WTC11 (cell line): ENCODE results near the gene ZNF530. TPM values are rescaled to one million over a fixed set of nuclear protein-coding genes. Genes with fewer than 3 reads are reported as not detected.

Experiments used
- ATAC-seq: fragments of 200-7000 bp; cut with Tn5 transposase; 2 replicates; pipeline ENCODE4 v1.10.0; 2021; ENCODE audit warnings: mild to moderate bottlenecking, moderate library complexity
- CTCF ChIA-PET: fragments of 300-600 bp; sonication (Branson Sonifier 250); formaldehyde crosslinking; loops from one replicate; lab custom pipeline; 2021; ENCODE audit warnings: antibody characterized with exemption; lab: Charles Lee
- POLR2A ChIA-PET: fragments of 350-600 bp; sonication (Branson Sonifier 250); formaldehyde crosslinking; loops from one replicate; lab custom pipeline; 2021; ENCODE audit warnings: antibody characterized with exemption; lab: Charles Lee
- DNase-seq: peaks from one replicate; pipeline ENCODE4 v3.0.0; 2021; ENCODE audit warnings: low spot score
- H3K27ac Mint-ChIP-seq: 2 replicates; pipeline ENCODE4 v1.8.0; 2021; ENCODE audit warnings: mixed read lengths
- H3K27me3 Mint-ChIP-seq: 2 replicates; pipeline ENCODE4 v1.8.0; 2021; ENCODE audit warnings: low read depth, mild to moderate bottlenecking, moderate library complexity, mixed read lengths
- H3K36me3 Mint-ChIP-seq: 2 replicates; pipeline ENCODE4 v1.8.0; 2021; ENCODE audit warnings: mixed read lengths
- H3K4me1 Mint-ChIP-seq: 2 replicates; pipeline ENCODE4 v1.8.0; 2022; ENCODE audit warnings: mixed read lengths
- H3K4me3 Mint-ChIP-seq: 2 replicates; pipeline ENCODE4 v1.8.0; 2021; ENCODE audit warnings: mild to moderate bottlenecking, moderate library complexity, mixed read lengths
- H3K9me3 Mint-ChIP-seq: 2 replicates; pipeline ENCODE4 v1.8.0; 2021; ENCODE audit warnings: mixed read lengths
- CREB1 ChIP-seq: sonication (generic); formaldehyde crosslinking; IDR thresholded peaks from 2 replicates; pipeline ENCODE4 v1.8.0; 2023; ENCODE audit warnings: mild to moderate bottlenecking, missing genetic modification reagents
- ELF4 ChIP-seq: sonication (generic); formaldehyde crosslinking; IDR thresholded peaks from 2 replicates; pipeline ENCODE4 v1.8.1; 2022; ENCODE audit warnings: low read depth, mild to moderate bottlenecking, moderate library complexity, missing genetic modification reagents
- ETV6 ChIP-seq: sonication (generic); formaldehyde crosslinking; IDR thresholded peaks from 2 replicates; pipeline ENCODE4 v1.8.1; 2022; ENCODE audit warnings: mild to moderate bottlenecking, missing genetic modification reagents
- GABPB1 ChIP-seq: sonication (generic); formaldehyde crosslinking; IDR thresholded peaks from 2 replicates; pipeline ENCODE4 v1.8.1; 2023; ENCODE audit warnings: mild to moderate bottlenecking, missing genetic modification reagents
- GRHL2 ChIP-seq: fragments of 250-450 bp; sonication (Bioruptor Pico); IDR thresholded peaks from 2 replicates; pipeline ENCODE4 v1.8.0; 2022; ENCODE audit warnings: mild to moderate bottlenecking, moderate library complexity; ENCODE audit not compliant: insufficient replicate concordance, severe bottlenecking
- MLX ChIP-seq: sonication (generic); formaldehyde crosslinking; IDR thresholded peaks from 2 replicates; pipeline ENCODE4 v1.8.1; 2023; ENCODE audit warnings: mild to moderate bottlenecking, missing genetic modification reagents, moderate library complexity
- NFATC4 ChIP-seq: fragments of 250-450 bp; sonication (Bioruptor Pico); IDR thresholded peaks from 2 replicates; pipeline ENCODE4 v1.9.0; 2021; ENCODE audit warnings: mild to moderate bottlenecking
- NR3C1 ChIP-seq: sonication (generic); formaldehyde crosslinking; conservative IDR thresholded peaks from 2 replicates; pipeline ENCODE4 v1.8.1; 2023; ENCODE audit warnings: low read depth, mild to moderate bottlenecking, missing genetic modification reagents
- PREB ChIP-seq: sonication (generic); formaldehyde crosslinking; IDR thresholded peaks from 2 replicates; pipeline ENCODE4 v1.8.1; 2022; ENCODE audit warnings: mild to moderate bottlenecking, missing genetic modification reagents, moderate library complexity, borderline replicate concordance
- SOX15 ChIP-seq: fragments of 250-450 bp; sonication (Bioruptor Pico); IDR thresholded peaks from 2 replicates; pipeline ENCODE4 v1.9.0; 2021; ENCODE audit warnings: mild to moderate bottlenecking
- SP1 ChIP-seq: sonication (generic); formaldehyde crosslinking; conservative IDR thresholded peaks from 2 replicates; pipeline ENCODE4 v1.8.1; 2022; ENCODE audit warnings: missing genetic modification reagents
- STAT6 ChIP-seq: sonication (generic); formaldehyde crosslinking; conservative IDR thresholded peaks from 2 replicates; pipeline ENCODE4 v1.8.1; 2023; ENCODE audit warnings: mild to moderate bottlenecking, low read depth, missing genetic modification reagents, moderate library complexity
- TEAD1 ChIP-seq: sonication (generic); formaldehyde crosslinking; IDR thresholded peaks from 2 replicates; pipeline ENCODE4 v1.8.0; 2022; ENCODE audit warnings: mild to moderate bottlenecking, missing genetic modification reagents
- USF1 ChIP-seq: sonication (generic); formaldehyde crosslinking; IDR thresholded peaks from 2 replicates; pipeline ENCODE4 v1.8.0; 2022; ENCODE audit warnings: mild to moderate bottlenecking, missing genetic modification reagents
- ZNF138 ChIP-seq: sonication (generic); formaldehyde crosslinking; conservative IDR thresholded peaks from 2 replicates; pipeline ENCODE4 v1.8.1; 2022; ENCODE audit warnings: mild to moderate bottlenecking, moderate library complexity, missing genetic modification reagents
- ZNF219 ChIP-seq: sonication (generic); formaldehyde crosslinking; IDR thresholded peaks from 2 replicates; pipeline ENCODE4 v1.8.0; 2023; ENCODE audit warnings: missing genetic modification reagents, mild to moderate bottlenecking, borderline replicate concordance
- ZNF263 ChIP-seq: sonication (generic); formaldehyde crosslinking; IDR thresholded peaks from 2 replicates; pipeline ENCODE4 v1.8.1; 2022; ENCODE audit warnings: low read depth, mild to moderate bottlenecking, moderate library complexity, missing genetic modification reagents
- ZNF423 ChIP-seq: fragments of 250-450 bp; sonication (Bioruptor Pico); IDR thresholded peaks from 2 replicates; pipeline ENCODE4 v2.1.2; 2022; ENCODE audit warnings: mild to moderate bottlenecking, moderate library complexity
- ZNF512 ChIP-seq: sonication (generic); formaldehyde crosslinking; IDR thresholded peaks from 2 replicates; pipeline ENCODE4 v1.8.1; 2022; ENCODE audit warnings: missing genetic modification reagents, borderline replicate concordance
- total RNA-seq: library from RNA; stranded (reverse); gene quantifications from 3 replicates; pipeline ENCODE4 v1.2.3, GENCODE V29; 2021

The ZNF530 gene
- total RNA-seq, 1 experiment from 2014 or later: 11.2 TPM

GRCh38 chr19:57641715-57642234 lies 42.1 kb downstream of the ZNF530 start (continued):
- TF ChIP-seq STAT6 (no peak), ELF4 (CRISPR knock-in tag) (no peak), NR3C1 (CRISPR knock-in tag) (no peak), CREB1 (CRISPR knock-in tag) (no peak), TEAD1 (no peak), NFATC4 (no peak), ZNF138 (no peak), GABPB1 (CRISPR knock-in tag) (no peak), ZNF219 (CRISPR knock-in tag) (no peak), ETV6 (no peak), GRHL2 (CRISPR knock-in tag) (no peak), PREB (no peak), SOX15 (CRISPR knock-in tag) (no peak)

GRCh38 chr19:57642396-57643046 lies 42.8 kb downstream of the ZNF530 start:
- no peak for ATAC-seq
- Mint-ChIP-seq H3K27ac (no peak overlapping the region), H3K4me3 (no peak overlapping the region), H3K4me1 (no peaks in the 10 kb centered on the region), H3K27me3 (peaks cover 1% of the 10 kb centered on the region), H3K9me3 (peaks cover 20% of the 10 kb centered on the region), H3K36me3 (peaks cover 52% of the 10 kb centered on the region)
- CTCF ChIA-PET: no interaction called here
- TF ChIP-seq MLX (CRISPR knock-in tag) (no peak), ZNF423 (CRISPR knock-in tag) (no peak), ZNF263 (CRISPR knock-in tag) (no peak), USF1 (no peak), ZNF512 (no peak), SP1 (CRISPR knock-in tag) (no peak)
- no peak for DNase-seq
- POLR2A ChIA-PET: no interaction called here
